ENCODE data around the gene ACTR6. TPM values are rescaled to one million over a fixed set of nuclear protein-coding genes. Genes with fewer than 3 reads are reported as not detected.

The ACTR6 gene
- polyA plus RNA-seq, 1 donor (not counting 4 experiments of a cell fraction or from before 2014, with no cell fraction given), result 33.1 TPM

DNA sequence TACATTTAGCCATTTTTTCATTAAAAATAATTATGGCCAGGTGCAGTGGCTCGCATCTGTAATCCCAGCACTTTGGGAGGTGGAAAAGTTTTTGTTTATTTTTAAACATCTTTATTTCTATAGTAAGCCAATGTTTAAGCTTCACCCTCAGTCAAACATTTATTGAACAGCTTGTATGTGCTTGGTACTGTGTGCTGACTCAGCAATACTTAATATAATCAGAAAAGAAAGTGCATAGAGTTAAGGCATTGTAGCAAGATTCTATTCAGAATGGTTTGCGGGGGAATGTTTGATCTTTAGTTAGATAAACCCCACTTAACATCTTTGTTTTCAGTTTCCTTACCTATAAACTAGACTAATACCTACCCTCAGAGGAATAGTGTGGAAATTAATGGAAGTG lies 11.1 kb downstream of the ACTR6 start:
- DNase-seq (ENCODE audit: low read depth, low spot score) (no peak), FAIRE-seq (no peak)
- Histone ChIP-seq H3K4me3 (ENCODE audit: control insufficient read depth in 2 of 3, extremely low read depth in 1 of 3, insufficient read depth in 2 of 3, low read depth in 1 of 3, low read length in 3 of 3) (no peak overlapping the region), H4K20me1 (ENCODE audit: control insufficient read depth, extremely low read depth, insufficient read depth, low read length) (no peaks in the 10 kb centered on the region), H3K9me1 (ENCODE audit: control insufficient read depth, extremely low read depth, insufficient read depth, low read length) (peaks cover 3% of the 10 kb centered on the region), H3K4me1 (ENCODE audit: control insufficient read depth, extremely low read depth, insufficient read depth, low read length) (no peaks in the 10 kb centered on the region), H3K9me3 (ENCODE audit: control insufficient read depth, low read depth, low read length) (no peaks in the 10 kb centered on the region), H3K9ac (ENCODE audit: control insufficient read depth, extremely low read depth, insufficient read depth, low read length) (no peak overlapping the region), H3K27ac (ENCODE audit: control insufficient read depth, insufficient read depth, low read length) (no peak overlapping the region), H3K79me2 (ENCODE audit: control insufficient read depth, insufficient read depth, low read length) (no peaks in the 10 kb centered on the region), H3K27me3 (ENCODE audit: control insufficient read depth, extremely low read depth, insufficient read depth, low read length) (no peaks in the 10 kb centered on the region), H3K36me3 (ENCODE audit: control insufficient read depth in 2 of 2, extremely low read depth in 1 of 2, insufficient read depth in 2 of 2, low read length in 2 of 2) (peaks cover 11 to 12% of the 10 kb centered on the region in 2 experiments), H2AFZ (ENCODE audit: control insufficient read depth, low read length) (no peak overlapping the region), H3K4me2 (ENCODE audit: control insufficient read depth, extremely low read depth, insufficient read depth, low read depth, low read length) (no peak overlapping the region)
- dilution Hi-C loops (cut with MboI; ENCODE audit: extremely low pct_ligation_motif_present, low sequenced_read_pairs), result no loop called here
- TF ChIP-seq, protein P1, sequence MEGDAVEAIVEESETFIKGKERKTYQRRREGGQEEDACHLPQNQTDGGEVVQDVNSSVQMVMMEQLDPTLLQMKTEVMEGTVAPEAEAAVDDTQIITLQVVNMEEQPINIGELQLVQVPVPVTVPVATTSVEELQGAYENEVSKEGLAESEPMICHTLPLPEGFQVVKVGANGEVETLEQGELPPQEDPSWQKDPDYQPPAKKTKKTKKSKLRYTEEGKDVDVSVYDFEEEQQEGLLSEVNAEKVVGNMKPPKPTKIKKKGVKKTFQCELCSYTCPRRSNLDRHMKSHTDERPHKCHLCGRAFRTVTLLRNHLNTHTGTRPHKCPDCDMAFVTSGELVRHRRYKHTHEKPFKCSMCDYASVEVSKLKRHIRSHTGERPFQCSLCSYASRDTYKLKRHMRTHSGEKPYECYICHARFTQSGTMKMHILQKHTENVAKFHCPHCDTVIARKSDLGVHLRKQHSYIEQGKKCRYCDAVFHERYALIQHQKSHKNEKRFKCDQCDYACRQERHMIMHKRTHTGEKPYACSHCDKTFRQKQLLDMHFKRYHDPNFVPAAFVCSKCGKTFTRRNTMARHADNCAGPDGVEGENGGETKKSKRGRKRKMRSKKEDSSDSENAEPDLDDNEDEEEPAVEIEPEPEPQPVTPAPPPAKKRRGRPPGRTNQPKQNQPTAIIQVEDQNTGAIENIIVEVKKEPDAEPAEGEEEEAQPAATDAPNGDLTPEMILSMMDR (optimal IDR thresholded peaks at IDR 0.05 in 1 of 3, IDR thresholded peaks at IDR 0.05 in 1 of 3, conservative IDR thresholded peaks at IDR 0.05 in 1 of 3; ENCODE audit: extremely low read depth in 1 of 3, insufficient read depth in 2 of 3, low read length in 3 of 3), result no peak
- no peak for TF ChIP-seq EZH2 (IDR thresholded peaks at IDR 0.05; ENCODE audit: low read length)

DNA sequence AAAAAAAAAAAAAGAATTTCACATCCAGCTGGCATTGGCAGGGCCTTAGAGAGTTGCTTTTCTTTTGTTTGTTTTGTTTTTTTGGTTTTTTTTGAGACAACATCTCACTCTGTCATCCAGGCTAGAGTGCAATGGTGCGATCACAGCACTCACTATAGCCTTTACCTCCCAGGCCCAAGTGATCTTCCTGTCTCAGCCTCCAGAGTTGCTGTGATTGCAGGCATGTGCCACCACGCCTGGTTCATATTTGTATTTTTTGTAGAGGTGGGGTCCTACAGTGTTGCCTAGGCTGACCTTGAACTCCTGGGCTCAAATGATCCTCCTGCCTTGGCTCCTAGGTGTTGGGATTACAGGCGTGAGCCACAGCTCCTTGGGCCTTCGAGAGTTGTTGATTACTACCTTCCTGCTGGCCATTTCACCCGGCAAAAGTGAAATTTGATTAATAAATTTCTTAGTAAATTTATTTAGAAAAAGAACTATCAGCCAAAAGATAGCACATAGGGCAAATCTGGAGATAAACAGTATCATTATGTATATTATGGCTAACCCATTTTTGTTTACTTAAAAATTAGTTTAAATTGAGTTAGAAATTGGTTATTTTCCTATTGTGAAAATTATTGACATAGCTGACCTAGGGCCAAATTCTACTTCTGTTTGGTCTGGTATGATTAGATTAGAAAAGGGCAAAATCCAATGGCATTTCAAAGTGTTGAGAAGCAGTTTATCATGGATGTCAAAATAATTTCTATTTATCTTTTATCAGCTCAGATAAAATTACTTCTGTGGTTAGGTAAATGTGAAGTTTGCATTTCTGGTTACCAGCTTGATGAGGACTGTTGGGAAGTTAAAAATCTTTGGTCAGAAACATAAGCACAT lies 12.6 kb downstream of the ACTR6 start:
- dilution Hi-C loops (cut with MboI; ENCODE audit: extremely low pct_ligation_motif_present, low sequenced_read_pairs), result no loop called here
- Histone ChIP-seq H3K4me3 (ENCODE audit: control insufficient read depth in 2 of 3, extremely low read depth in 1 of 3, insufficient read depth in 2 of 3, low read depth in 1 of 3, low read length in 3 of 3) (no peak overlapping the region), H3K4me1 (ENCODE audit: control insufficient read depth, extremely low read depth, insufficient read depth, low read length) (no peaks in the 10 kb centered on the region), H3K4me2 (ENCODE audit: control insufficient read depth, extremely low read depth, insufficient read depth, low read depth, low read length) (no peak overlapping the region), H3K36me3 (ENCODE audit: control insufficient read depth in 2 of 2, extremely low read depth in 1 of 2, insufficient read depth in 2 of 2, low read length in 2 of 2) (peaks cover 7 to 9% of the 10 kb centered on the region in 2 experiments), H4K20me1 (ENCODE audit: control insufficient read depth, extremely low read depth, insufficient read depth, low read length) (no peaks in the 10 kb centered on the region), H3K9me3 (ENCODE audit: control insufficient read depth, low read depth, low read length) (no peaks in the 10 kb centered on the region), H3K9me1 (ENCODE audit: control insufficient read depth, extremely low read depth, insufficient read depth, low read length) (peaks cover 3% of the 10 kb centered on the region), H2AFZ (ENCODE audit: control insufficient read depth, low read length) (no peak overlapping the region), H3K79me2 (ENCODE audit: control insufficient read depth, insufficient read depth, low read length) (no peaks in the 10 kb centered on the region), H3K27ac (ENCODE audit: control insufficient read depth, insufficient read depth, low read length) (no peak overlapping the region), H3K27me3 (ENCODE audit: control insufficient read depth, extremely low read depth, insufficient read depth, low read length) (no peaks in the 10 kb centered on the region), H3K9ac (ENCODE audit: control insufficient read depth, extremely low read depth, insufficient read depth, low read length) (no peak overlapping the region)
- DNase-seq (ENCODE audit: low read depth, low spot score) (no peak), FAIRE-seq (no peak)
- TF ChIP-seq, protein P1 (optimal IDR thresholded peaks at IDR 0.05 in 1 of 3, IDR thresholded peaks at IDR 0.05 in 1 of 3, conservative IDR thresholded peaks at IDR 0.05 in 1 of 3; ENCODE audit: extremely low read depth in 1 of 3, insufficient read depth in 2 of 3, low read length in 3 of 3), result no peak
- no peak for TF ChIP-seq EZH2 (IDR thresholded peaks at IDR 0.05; ENCODE audit: low read length)
